Measurements from ENCODE around the gene ONECUT1.

ONECUT1 gene

DNA sequence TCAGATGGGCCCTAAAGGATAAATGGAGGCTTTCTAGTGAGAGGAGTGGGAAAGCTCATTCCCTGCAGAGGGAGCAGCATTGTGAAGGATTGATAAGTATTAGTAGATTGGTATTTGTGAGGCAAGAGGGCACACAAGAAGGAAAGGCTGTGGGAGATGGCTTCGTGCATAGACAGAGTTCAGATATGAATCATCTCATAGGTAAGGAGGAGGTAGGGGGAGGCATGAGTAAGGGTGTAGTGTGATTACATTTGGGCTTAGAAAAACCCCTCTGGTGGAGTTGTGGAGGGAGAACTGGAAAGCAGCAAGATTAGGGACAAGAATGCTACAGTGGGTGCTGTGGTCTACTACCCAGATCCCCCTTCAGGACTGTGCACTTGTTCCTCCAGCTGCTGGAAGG is 29.6 kb downstream of the ONECUT1 start:
- DNase-seq (ENCODE audit: low spot score) = no peak
- CTCF ChIA-PET = no interaction called here
- H3K27ac ChIP-seq = no peak overlapping the region
- TF ChIP-seq, protein P1, sequence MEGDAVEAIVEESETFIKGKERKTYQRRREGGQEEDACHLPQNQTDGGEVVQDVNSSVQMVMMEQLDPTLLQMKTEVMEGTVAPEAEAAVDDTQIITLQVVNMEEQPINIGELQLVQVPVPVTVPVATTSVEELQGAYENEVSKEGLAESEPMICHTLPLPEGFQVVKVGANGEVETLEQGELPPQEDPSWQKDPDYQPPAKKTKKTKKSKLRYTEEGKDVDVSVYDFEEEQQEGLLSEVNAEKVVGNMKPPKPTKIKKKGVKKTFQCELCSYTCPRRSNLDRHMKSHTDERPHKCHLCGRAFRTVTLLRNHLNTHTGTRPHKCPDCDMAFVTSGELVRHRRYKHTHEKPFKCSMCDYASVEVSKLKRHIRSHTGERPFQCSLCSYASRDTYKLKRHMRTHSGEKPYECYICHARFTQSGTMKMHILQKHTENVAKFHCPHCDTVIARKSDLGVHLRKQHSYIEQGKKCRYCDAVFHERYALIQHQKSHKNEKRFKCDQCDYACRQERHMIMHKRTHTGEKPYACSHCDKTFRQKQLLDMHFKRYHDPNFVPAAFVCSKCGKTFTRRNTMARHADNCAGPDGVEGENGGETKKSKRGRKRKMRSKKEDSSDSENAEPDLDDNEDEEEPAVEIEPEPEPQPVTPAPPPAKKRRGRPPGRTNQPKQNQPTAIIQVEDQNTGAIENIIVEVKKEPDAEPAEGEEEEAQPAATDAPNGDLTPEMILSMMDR (conservative IDR thresholded peaks at IDR 0.05; ENCODE audit: low read depth) = no peak
- POLR2A ChIA-PET (ENCODE audit: low non-redundant PET) = no interaction called here

DNA sequence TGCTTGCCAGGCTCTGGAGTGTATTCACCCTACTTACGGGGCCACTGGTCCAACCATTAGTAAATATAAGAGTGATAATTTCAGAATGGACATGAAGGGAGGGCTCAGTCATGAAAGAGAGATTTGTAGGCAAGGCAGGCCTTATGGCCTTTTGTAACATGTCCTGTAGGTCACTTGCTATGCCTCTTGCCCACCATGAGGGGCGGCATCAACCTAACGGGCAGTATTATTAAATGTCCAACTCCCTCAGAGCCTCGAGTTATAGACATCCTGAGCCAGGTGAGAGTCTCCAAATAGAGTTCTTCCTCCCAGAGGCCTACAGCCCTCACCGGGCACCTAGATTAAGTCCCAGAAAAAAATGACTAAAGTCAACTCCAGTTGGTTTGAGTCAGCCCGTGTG is 30.2 kb downstream of the ONECUT1 start:
- ChIA-PET POLR2A (ENCODE audit: low non-redundant PET) (no interaction called here), CTCF (interaction anchor here (0.7 kb wide), 1 partner anchor 31 kb away, joined by 4 read pairs; no protein-coding TSS in a partner anchor)
- H3K27ac ChIP-seq = no peak overlapping the region
- TF ChIP-seq, protein P1 (conservative IDR thresholded peaks at IDR 0.05; ENCODE audit: low read depth) = no peak
- no peak for DNase-seq (ENCODE audit: low spot score)

DNA sequence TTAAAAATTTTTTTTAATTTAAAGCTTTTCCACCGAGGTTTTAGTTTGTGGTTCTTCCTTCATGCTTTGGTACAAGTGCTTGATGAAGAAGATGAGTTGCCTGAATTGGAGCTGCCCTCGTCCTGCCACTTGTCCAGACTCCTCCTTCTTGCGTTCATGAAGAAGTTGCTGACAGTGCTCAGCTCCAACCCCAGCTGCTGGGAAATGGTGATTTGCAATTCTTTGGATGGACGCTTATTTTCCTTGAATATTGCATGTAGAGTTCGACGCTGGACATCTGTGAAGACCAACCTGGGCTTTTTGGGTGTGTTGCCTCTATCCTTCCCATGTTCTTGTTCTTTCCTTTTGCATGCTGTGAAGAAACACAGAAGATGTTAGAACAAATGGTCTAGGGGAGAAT is 32.6 kb downstream of the ONECUT1 start:
- CTCF ChIA-PET = interaction anchor here (0.7 kb wide), 1 partner anchor 500 kb away, joined by 3 read pairs; no protein-coding TSS in a partner anchor
- no peak for DNase-seq (ENCODE audit: low spot score)
- TF ChIP-seq, protein P1 (conservative IDR thresholded peaks at IDR 0.05; ENCODE audit: low read depth) = no peak
- H3K27ac ChIP-seq = no peak overlapping the region
- POLR2A ChIA-PET (ENCODE audit: low non-redundant PET) = no interaction called here

DNA sequence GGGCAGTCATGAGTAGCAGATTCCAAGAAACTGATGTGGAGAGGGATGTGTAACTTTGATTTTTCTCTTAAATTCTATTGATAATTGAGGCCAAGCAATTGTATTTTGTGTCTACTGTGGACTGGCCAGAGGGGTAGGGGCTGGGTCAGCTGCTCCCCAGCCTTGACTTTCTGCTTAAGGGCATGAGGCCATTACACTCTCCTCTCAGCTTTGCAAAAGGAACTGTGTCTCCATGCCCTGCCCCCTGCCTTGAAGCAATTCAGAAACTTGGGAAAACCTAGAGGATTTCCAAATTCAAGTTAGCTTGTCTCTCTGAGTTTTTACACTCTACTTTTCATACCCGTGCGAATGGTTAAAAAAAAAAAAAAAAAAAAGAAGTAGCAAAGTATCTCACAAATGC is 38.6 kb downstream of the ONECUT1 start:
- no peak overlapping the region for H3K27ac ChIP-seq
- ChIA-PET CTCF (interaction anchor here (0.6 kb wide), 1 partner anchor 785 kb away, joined by 3 read pairs; no protein-coding TSS in a partner anchor), POLR2A (ENCODE audit: low non-redundant PET) (no interaction called here)
- no peak for DNase-seq (ENCODE audit: low spot score)
- TF ChIP-seq, protein P1 (conservative IDR thresholded peaks at IDR 0.05; ENCODE audit: low read depth) = no peak

DNA sequence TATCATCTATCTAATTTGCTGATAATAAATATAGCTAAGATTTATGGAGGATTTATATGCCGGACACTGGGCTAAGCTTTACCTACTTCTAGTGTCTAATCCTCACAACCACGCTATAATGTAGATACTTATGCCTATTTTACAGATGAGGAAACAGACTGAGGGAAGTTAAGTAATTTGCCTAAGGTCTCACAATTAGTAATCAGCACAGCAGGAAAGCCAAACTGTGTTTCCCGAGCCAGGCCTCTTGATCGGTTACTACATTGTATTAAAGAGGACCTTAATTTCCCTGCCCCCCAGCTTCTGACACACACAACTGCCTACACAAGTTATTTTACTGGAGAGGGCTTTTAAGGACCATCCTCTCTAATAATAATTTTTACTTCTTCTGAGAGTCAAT is 40.9 kb downstream of the ONECUT1 start:
- ChIA-PET POLR2A (ENCODE audit: low non-redundant PET) (no interaction called here), CTCF (interaction anchor here (0.6 kb wide), 2 partner anchors 41 to 290 kb away, joined by 3 to 6 read pairs; no protein-coding TSS in a partner anchor)
- no peak for DNase-seq (ENCODE audit: low spot score)
- H3K27ac ChIP-seq = no peak overlapping the region
- TF ChIP-seq, protein P1 (conservative IDR thresholded peaks at IDR 0.05; ENCODE audit: low read depth) = no peak

DNA sequence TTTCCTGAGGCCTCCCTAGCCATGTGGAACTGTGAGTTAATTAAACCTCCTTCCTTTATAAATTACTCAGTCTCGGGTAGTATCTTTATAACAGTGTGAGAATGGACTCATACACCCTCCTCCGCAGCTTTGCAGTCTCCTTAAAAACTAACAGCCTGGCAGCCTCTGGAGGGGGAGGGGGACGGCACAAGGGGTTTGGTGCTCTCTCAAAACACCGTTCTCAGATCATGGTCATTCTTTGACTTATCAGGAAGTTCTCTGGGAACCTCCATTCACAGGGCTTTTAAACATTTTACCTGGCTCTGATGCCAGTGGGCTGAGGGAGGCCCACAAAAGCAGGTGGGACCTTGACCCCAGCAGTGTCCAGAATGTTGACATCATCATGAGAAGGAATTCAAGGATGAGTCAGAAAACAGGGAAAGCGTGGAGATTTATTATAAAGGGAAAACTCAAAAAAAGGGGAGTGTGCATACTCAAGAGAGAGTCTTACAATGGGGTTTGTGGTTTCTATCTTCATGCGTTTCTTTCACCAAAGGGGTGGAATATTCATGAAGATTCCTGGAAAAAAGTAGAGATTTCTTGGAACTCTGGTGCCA is 43.9 kb downstream of the ONECUT1 start:
- POLR2A ChIA-PET (ENCODE audit: low non-redundant PET) = no interaction called here
- CTCF ChIA-PET = interaction anchor here (0.6 kb wide), 1 partner anchor 130 kb away, joined by 3 read pairs; no protein-coding TSS in a partner anchor
- DNase-seq (ENCODE audit: low spot score) = no peak
- TF ChIP-seq, protein P1 (conservative IDR thresholded peaks at IDR 0.05; ENCODE audit: low read depth) = no peak
- no peak overlapping the region for H3K27ac ChIP-seq

Measured in RWPE1 (cell line).